ENCODE data around the gene SHISA9.
"Not testable (repeated sequence)": the region's sequence is repeated elsewhere in the genome, so short reads cannot be mapped to it uniquely, and the experiment has no call there.

SHISA9 gene

GRCh38 chr16:12901597-12902461 is at the start of gene SHISA9:
TSS of gene SHISA9 (plus strand) at chr16:12901598.
- DNase-seq = no peak

DNA sequence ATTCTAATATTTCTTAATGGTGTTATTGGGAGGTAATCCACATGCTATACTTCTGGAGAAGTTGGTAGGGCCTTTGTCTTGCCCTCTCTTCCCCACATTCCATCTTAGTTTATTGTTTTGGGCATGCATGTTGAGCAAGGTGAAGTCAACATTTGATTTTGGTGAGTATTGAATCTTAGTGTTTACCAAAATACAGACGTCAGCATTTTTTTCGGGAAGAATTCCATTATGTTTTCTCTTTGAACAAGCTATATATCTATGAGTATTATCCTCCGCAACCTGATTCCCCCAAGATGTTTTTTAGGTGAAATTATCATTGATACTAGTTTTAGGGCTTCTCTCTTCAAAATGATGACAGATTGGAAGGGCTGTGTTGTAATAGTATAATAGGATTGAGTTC is 47.4 kb upstream of the SHISA9 start:
- DNase-seq = no peak

GRCh38 chr16:12857435-12857834 is 44.0 kb upstream of the SHISA9 start:
- DNase-seq = not testable (repeated sequence)

GRCh38 chr16:12862327-12862726 is 39.1 kb upstream of the SHISA9 start:
- DNase-seq = no peak

GRCh38 chr16:12862941-12863340 is 38.5 kb upstream of the SHISA9 start:
- DNase-seq = no peak

DNA sequence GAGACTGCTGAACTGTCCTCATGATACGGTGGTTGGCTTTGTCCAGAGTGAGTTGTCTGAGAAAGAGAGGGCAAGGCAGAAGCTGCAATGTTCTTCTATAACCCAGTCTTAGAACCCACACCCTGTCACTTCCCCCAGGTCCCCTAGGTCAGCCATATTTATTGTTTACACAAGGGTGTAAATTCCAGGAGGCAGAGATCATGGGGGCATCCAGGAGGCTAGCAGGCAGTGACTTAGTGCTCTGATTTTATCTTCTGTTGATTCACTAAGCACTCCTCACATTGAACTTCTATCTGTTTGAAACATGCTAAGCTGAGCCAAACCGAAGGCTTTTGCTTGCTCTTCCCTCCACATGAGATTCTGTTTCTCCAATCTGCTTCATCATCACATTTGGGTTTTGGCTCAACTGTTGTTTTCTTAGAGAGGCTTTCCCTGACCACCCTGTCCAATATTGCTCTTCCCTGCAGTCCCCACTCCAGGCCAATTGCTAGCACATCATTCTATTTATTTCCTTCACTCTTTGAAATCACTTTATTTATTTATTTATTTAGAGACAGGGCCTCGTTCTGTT is 34.3 kb upstream of the SHISA9 start:
- DNase-seq = no peak

- DNase-seq = no peak
These were observed 33.2 kb upstream of the SHISA9 start for GRCh38 chr16:12868169-12868568.

- DNase-seq = no peak
These were observed 32.6 kb upstream of the SHISA9 start for GRCh38 chr16:12868788-12869187.

DNA sequence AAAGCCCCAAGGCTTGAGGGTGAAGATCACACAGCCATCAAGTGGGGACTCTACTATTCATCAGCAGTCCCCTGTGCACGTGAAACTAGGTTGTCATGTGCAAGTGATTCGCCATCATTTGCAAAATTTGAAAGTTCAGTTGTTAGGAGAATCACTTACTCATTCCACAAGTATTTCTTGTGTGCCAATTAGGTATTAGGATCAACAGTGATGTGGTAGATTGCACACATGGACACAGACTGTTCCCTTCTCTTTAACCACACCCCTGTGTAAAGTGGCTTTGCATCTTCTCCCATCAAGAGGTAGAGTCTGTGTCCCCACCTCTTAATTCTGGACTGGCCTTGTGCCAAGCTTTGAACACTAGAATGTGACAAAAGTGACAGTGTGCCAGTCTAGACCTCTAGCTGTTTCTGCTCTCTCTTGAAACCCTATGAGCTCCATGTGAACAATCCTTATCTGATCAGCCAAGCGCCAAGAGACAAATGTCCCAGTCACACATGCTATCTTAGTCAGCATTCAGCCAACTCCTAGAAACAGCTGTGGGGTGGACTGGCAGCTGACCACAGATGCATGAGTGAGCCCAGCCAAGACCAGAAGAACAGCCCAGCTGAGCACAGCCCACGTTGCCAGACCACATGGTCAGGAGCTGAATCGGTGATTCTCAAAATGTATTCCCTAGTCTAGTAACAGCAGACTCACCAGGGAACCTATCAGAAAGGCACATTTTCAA is 31.5 kb upstream of the SHISA9 start:
- no peak for DNase-seq

DNA sequence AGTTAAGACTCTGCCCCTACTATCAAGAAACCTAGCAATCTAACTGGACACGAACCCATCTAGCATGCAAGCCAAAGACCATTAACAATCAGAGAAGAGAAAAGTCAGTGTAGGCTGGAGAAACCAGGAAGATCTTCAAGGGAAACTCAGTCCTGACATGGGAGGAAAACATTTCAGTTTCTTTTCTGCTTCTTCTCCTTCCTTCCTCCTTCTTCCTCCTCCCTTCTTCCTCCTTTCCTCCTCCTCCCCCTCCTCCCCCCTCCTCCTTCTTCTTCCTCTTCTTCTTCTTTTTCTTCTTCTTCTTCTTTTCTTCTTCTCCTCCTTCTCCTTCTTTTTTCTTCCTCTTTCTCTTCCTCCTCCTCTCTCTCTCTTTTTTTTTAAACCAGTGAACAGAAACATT is 29.6 kb upstream of the SHISA9 start:
- DNase-seq = no peak

GRCh38 chr16:12874186-12874585 is 27.2 kb upstream of the SHISA9 start:
- no peak for DNase-seq

GRCh38 chr16:12876778-12877177 is 24.6 kb upstream of the SHISA9 start:
- DNase-seq = no peak

DNA sequence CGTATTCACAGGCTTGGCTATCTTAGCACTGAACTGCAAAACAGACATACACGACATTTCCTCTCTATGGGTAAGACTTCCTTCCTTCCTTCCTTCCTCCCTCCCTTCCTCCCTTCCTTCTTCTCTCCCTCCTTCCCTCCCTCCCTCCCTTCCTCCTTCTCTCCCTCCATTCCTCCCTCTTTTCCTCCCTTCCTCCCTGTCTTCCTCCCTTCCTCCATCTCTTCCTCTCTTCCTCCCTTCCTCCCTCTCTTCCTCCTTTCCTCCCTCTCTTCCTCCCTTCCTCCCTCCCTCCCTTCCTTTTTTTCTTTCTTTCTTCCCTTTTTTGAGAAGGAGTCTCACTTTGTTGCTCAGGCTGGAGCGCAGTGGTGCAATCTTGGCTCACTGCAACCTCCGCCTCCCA is 22.4 kb upstream of the SHISA9 start:
- no peak for DNase-seq

DNA sequence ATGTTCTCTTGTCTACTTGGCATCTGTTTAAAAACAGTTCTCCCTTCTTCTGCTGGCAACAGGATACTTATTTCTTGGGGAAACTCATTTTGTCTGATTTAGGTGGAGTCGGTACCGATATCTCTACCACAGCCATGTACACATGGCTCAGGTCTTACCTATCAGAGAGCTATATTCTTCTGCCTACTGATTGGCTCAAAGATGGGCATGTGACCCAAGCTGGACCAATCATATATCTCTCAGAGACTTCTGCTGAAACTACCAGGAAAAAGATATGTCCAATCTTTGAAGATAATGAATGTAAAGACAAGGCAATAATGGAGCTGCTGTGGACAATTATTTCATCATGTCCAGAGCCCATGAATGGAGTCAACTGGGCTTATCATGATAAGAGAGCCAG is 21.6 kb upstream of the SHISA9 start:
- no peak for DNase-seq

- DNase-seq = no peak
These were observed 20.2 kb upstream of the SHISA9 start for GRCh38 chr16:12881182-12881581.

DNA sequence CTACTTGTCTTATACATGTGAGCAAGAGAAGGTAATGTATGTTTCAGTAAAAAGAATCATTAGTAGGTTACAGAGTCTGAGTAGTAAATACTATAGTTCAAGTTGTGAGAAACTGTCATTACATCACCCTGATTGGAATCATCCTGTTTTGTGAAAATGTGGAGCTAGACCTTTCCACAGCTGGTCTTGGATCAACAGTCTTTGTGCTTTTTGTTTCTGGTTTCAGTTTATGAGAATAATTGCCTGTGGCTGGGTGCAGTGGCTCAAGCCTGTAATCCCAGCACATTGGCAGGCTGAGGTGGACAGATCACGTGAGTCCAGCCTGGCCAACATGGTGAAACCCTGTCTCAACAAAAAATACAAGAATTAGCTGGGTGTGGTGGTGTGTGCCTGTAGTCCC is 19.7 kb upstream of the SHISA9 start:
- no peak for DNase-seq

- DNase-seq = no peak
These were observed 15.7 kb upstream of the SHISA9 start for GRCh38 chr16:12885742-12886141.

DNA sequence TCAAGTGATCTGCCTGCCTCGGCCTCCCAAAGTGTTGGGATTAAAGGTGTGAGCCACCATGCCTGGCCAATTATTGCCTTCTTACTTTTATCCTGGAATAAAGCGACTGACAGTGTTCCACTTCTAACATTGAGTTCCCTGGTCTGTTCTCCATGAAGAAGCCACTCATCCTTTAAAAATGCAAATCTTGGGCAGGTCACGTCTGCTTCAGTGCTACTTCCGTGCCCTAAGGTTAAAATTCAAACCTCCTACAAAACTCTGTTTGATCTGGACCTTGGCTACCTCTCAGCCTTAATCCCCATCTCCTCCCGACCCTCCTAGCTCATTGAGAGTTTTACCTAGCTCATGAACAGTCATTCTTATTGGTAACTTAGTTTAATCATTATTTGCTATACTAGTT is 9.6 kb upstream of the SHISA9 start:
- peak; percentile 56 for DNase-seq

- DNase-seq = no peak
These were observed 8.2 kb upstream of the SHISA9 start for GRCh38 chr16:12893050-12893750.

DNA sequence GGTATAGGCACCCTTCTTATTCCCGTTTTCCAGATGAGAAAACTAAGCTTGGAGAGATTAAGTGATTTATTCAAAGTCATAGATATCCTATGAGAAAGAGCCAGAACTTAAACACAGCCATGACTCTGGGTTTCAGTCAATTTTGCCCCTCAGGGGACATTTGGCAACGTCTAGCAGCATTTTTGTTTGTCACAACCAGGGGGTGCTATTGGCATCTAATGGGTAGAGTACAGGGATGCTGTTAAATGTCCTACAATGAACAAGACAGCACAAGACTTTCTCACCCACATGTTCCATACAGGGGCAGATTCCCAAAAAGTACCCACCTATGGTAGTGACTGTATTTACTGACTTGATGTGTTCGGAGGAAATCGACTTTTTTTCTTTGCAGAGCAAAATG is 4.8 kb upstream of the SHISA9 start:
- DNase-seq = no peak

GRCh38 chr16:12898551-12898950 is 2.8 kb upstream of the SHISA9 start:
- DNase-seq = peak; percentile 32

- no peak for DNase-seq
These were observed 1.8 kb upstream of the SHISA9 start for GRCh38 chr16:12899529-12900143.

GRCh38 chr16:12900156-12900555 is 1.2 kb upstream of the SHISA9 start:
- no peak for DNase-seq

Measured in NCI-H526 treated with DMSO at 0.1 percent for 48 hours (cell line).